Mesenchymal stem cell (in vitro differentiated cells and primary cell): ENCODE data around the gene MUC5AC.

Experiments used
- DNase-seq: peaks from one replicate; pipeline ENCODE4 v3.0.0-alpha.2; 2013
- H2AFZ ChIP-seq: one replicate; pipeline ENCODE4 v1.6.1; 2013; ENCODE audit warnings: low read depth, mild to moderate bottlenecking, control low read depth, inconsistent platforms, low read length, moderate library complexity
- H2AK5ac ChIP-seq: 2 replicates; pipeline ENCODE4 v1.6.1; 2013; ENCODE audit warnings: low read length, moderate library complexity, mild to moderate bottlenecking, inconsistent platforms; ENCODE audit not compliant: severe bottlenecking
- H2BK120ac ChIP-seq: one replicate; pipeline ENCODE4 v1.6.1; 2013; ENCODE audit warnings: low read depth, mild to moderate bottlenecking, inconsistent platforms, low read length, moderate library complexity
- H2BK12ac ChIP-seq, 2 experiments: one replicate each; pipeline ENCODE4 v1.6.1; 2013; ENCODE audit warnings: inconsistent platforms in 2 of 2, low read length in 2 of 2, mild to moderate bottlenecking in 2 of 2, moderate library complexity in 2 of 2, control low read depth in 1 of 2
- H2BK15ac ChIP-seq: one replicate; pipeline ENCODE4 v1.6.1; 2013; ENCODE audit warnings: mild to moderate bottlenecking, low read depth, inconsistent platforms; ENCODE audit not compliant: poor library complexity, severe bottlenecking
- H2BK5ac ChIP-seq: 2 replicates; pipeline ENCODE4 v1.6.1; 2013; ENCODE audit warnings: low read depth, mild to moderate bottlenecking, low read length, control low read depth, inconsistent platforms; ENCODE audit not compliant: poor library complexity, severe bottlenecking
- H3K14ac ChIP-seq, 2 experiments: one replicate each; pipeline ENCODE4 v1.6.1; 2013; ENCODE audit warnings: inconsistent platforms in 2 of 2, low read length in 2 of 2, control low read depth in 1 of 2, mild to moderate bottlenecking in 1 of 2, moderate library complexity in 1 of 2
- H3K18ac ChIP-seq, 2 experiments: one replicate each; pipeline ENCODE4 v1.6.1; 2013; ENCODE audit warnings: inconsistent platforms in 2 of 2, low read length in 2 of 2, control low read depth in 1 of 2, low read depth in 1 of 2, mild to moderate bottlenecking in 1 of 2
- H3K23ac ChIP-seq, 2 experiments: one replicate each; pipeline ENCODE4 v1.6.1; 2013; ENCODE audit warnings: inconsistent platforms in 2 of 2, low read length in 2 of 2, mild to moderate bottlenecking in 2 of 2, moderate library complexity in 2 of 2, control low read depth in 1 of 2
- H3K27ac ChIP-seq: 2 replicates; pipeline ENCODE4 v1.5.1; 2013; ENCODE audit warnings: mild to moderate bottlenecking, moderate library complexity, low read length, control low read depth, inconsistent platforms; ENCODE audit not compliant: poor library complexity, severe bottlenecking
- H3K27me3 ChIP-seq, 2 experiments: 2 replicates each; pipeline versions ENCODE4 v1.6.1 to v1.7.0; 2013; ENCODE audit warnings: low read length in 2 of 2, mild to moderate bottlenecking in 2 of 2, moderate library complexity in 2 of 2, control low read depth in 1 of 2, inconsistent platforms in 1 of 2; ENCODE audit not compliant: control insufficient read depth in 1 of 2, insufficient read depth in 1 of 2
- H3K36me3 ChIP-seq, 2 experiments: 2 replicates each; pipeline versions ENCODE4 v1.6.1 to v1.7.0; 2013; ENCODE audit warnings: low read length in 2 of 2, control low read depth in 1 of 2, inconsistent platforms in 1 of 2, low read depth in 1 of 2, mild to moderate bottlenecking in 1 of 2; ENCODE audit not compliant: insufficient read depth in 2 of 2, control insufficient read depth in 1 of 2
- H3K4ac ChIP-seq, 2 experiments: one replicate each; pipeline ENCODE4 v1.6.1; 2013; ENCODE audit warnings: inconsistent platforms in 2 of 2, low read length in 2 of 2, mild to moderate bottlenecking in 2 of 2, moderate library complexity in 2 of 2, control low read depth in 1 of 2, low read depth in 1 of 2
- H3K4me1 ChIP-seq: 2 replicates; pipeline ENCODE4 v1.6.1; 2013; ENCODE audit warnings: low read depth, low read length, control low read depth; ENCODE audit not compliant: control insufficient read depth, insufficient read depth
- H3K4me2 ChIP-seq: 2 replicates; pipeline ENCODE4 v1.6.1; 2013; ENCODE audit warnings: low read length, mild to moderate bottlenecking, inconsistent platforms; ENCODE audit not compliant: poor library complexity, severe bottlenecking
- H3K4me3 ChIP-seq, 2 experiments: 2 replicates each; pipeline versions ENCODE4 v1.5.1 to v1.7.0; 2013; ENCODE audit warnings: low read length in 2 of 2, mild to moderate bottlenecking in 2 of 2, control low read depth in 1 of 2, low read depth in 1 of 2; ENCODE audit not compliant: insufficient read depth in 1 of 2
- H3K79me1 ChIP-seq: replicated peaks from 2 replicates; pipeline ENCODE4 v1.6.1; 2013; ENCODE audit warnings: mild to moderate bottlenecking, control low read depth, low read length, inconsistent platforms; ENCODE audit not compliant: poor library complexity, severe bottlenecking
- H3K9ac ChIP-seq: 2 replicates; pipeline ENCODE4 v1.7.0; 2013; ENCODE audit warnings: mild to moderate bottlenecking, low read length, moderate library complexity
- H3K9me3 ChIP-seq: 2 replicates; pipeline ENCODE4 v1.7.0; 2013; ENCODE audit warnings: mild to moderate bottlenecking, low read length; ENCODE audit not compliant: control insufficient read depth
- H4K8ac ChIP-seq: one replicate; pipeline ENCODE4 v1.6.1; 2013; ENCODE audit warnings: inconsistent platforms, mild to moderate bottlenecking, low read length, moderate library complexity
- H4K91ac ChIP-seq: one replicate; pipeline ENCODE4 v1.6.1; 2013; ENCODE audit warnings: mild to moderate bottlenecking, low read length, inconsistent platforms
- WGBS: methylation state at CpG from one replicate; pipeline ENCODE4 v1.1.7; 2013; ENCODE audit warnings: mixed read lengths; 5-methylcytosine and 5-hydroxymethylcytosine counted together

MUC5AC gene

GRCh38 chr11:1165256-1166041 lies 7.7 kb downstream of the MUC5AC start:
- H3K4me3 ChIP-seq, result no peak overlapping the region
- H4K8ac ChIP-seq, result no peak overlapping the region
- no peak overlapping the region for H2BK120ac ChIP-seq
- H3K4ac ChIP-seq, result no peak overlapping the region
- H3K4me1 ChIP-seq, result peaks cover 2% of the 10 kb centered on the region
- H3K18ac ChIP-seq, result no peak overlapping the region
- no peaks in the 10 kb centered on the region for H3K9me3 ChIP-seq
- H4K91ac ChIP-seq, result no peak overlapping the region
- H3K27ac ChIP-seq, result no peak overlapping the region
- H3K27me3 ChIP-seq, result peaks cover 0 to 39% of the 10 kb centered on the region in 2 experiments
- no peak overlapping the region for H2AFZ ChIP-seq
- no peak for DNase-seq
- H3K4me2 ChIP-seq, result no peak overlapping the region
- no peak overlapping the region for H2BK12ac ChIP-seq
- no peak overlapping the region for H3K14ac ChIP-seq
- H2BK15ac ChIP-seq, result no peak overlapping the region
- H3K79me1 ChIP-seq, result no peaks in the 10 kb centered on the region
- H2BK5ac ChIP-seq, result no peak overlapping the region
- no peak overlapping the region for H3K9ac ChIP-seq
- H3K36me3 ChIP-seq, result no peaks in the 10 kb centered on the region
- H3K23ac ChIP-seq, result no peak overlapping the region
- 84% methylated on average over 29 of the region's 30 CpGs for WGBS
- no peak overlapping the region for H2AK5ac ChIP-seq

DNA sequence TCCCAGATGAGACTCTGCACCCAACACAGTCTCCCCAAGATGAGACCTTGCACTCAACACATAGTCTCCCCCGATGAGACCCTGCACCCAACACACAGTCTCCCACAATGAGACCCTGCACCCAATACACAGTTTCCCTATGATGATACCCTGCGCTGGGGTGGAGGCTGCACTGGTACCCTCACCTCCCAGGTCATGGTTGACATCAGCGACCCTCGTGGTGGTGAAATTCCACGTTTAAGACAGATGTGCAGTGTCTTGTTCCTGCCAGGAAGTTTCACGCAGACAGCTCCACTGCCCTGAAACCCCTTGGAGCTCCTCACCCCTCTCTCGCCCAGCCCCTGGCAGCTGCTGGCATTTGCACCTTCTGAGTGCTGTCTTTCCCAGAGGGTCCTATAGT lies 9.5 kb downstream of the MUC5AC start:
- H3K18ac ChIP-seq, result no peak overlapping the region
- WGBS, result 94% methylated on average over 7 of the region's 7 CpGs
- H3K27ac ChIP-seq, result no peak overlapping the region
- no peaks in the 10 kb centered on the region for H3K79me1 ChIP-seq
- no peak overlapping the region for H2BK12ac ChIP-seq
- peaks cover 2% of the 10 kb centered on the region for H3K4me1 ChIP-seq
- H3K4me2 ChIP-seq, result no peak overlapping the region
- H3K9me3 ChIP-seq, result no peaks in the 10 kb centered on the region
- H3K36me3 ChIP-seq, result no peaks in the 10 kb centered on the region
- H4K8ac ChIP-seq, result no peak overlapping the region
- DNase-seq, result no peak
- no peak overlapping the region for H2BK15ac ChIP-seq
- peaks cover 0 to 24% of the 10 kb centered on the region in 2 experiments for H3K27me3 ChIP-seq
- H3K9ac ChIP-seq, result no peak overlapping the region
- no peak overlapping the region for H2AFZ ChIP-seq
- no peak overlapping the region for H3K4me3 ChIP-seq
- no peak overlapping the region for H2AK5ac ChIP-seq
- no peak overlapping the region for H3K14ac ChIP-seq
- H3K23ac ChIP-seq, result no peak overlapping the region
- H3K4ac ChIP-seq, result no peak overlapping the region
- no peak overlapping the region for H2BK120ac ChIP-seq
- H2BK5ac ChIP-seq, result no peak overlapping the region
- H4K91ac ChIP-seq, result no peak overlapping the region

DNA sequence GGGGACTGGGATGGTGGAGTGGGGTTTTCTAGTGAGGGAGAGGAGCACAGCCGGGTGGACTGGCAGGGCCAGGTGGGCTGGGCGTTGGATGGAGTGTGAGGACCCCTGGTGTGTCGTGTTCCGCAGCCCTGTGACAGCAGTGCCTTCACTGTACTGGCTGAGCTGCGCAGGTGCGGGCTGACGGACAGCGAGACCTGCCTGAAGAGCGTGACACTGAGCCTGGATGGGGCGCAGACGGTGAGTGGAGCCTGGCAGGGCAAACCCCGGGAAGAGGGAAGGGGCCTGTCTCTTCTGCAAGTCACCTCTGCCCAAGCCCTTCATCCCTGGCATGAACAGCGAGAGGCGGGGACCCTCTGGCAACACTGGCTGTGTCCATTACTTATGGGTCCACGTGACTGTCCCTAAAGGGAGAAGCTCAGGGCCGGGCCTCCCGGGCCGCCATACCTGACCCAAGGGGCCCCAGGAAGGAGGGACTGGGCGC lies 10.0 kb downstream of the MUC5AC start:
- H2AK5ac ChIP-seq, result no peak overlapping the region
- H2BK15ac ChIP-seq, result no peak overlapping the region
- H2BK5ac ChIP-seq, result no peak overlapping the region
- no peak overlapping the region for H3K27ac ChIP-seq
- H3K9ac ChIP-seq, result no peak overlapping the region
- H3K27me3 ChIP-seq, result peaks cover 0 to 19% of the 10 kb centered on the region in 2 experiments
- no peak overlapping the region for H3K4ac ChIP-seq
- H2BK12ac ChIP-seq, result no peak overlapping the region
- H3K4me2 ChIP-seq, result no peak overlapping the region
- H3K79me1 ChIP-seq, result no peaks in the 10 kb centered on the region
- no peak for DNase-seq
- H3K4me1 ChIP-seq, result peaks cover 2% of the 10 kb centered on the region
- H2BK120ac ChIP-seq, result no peak overlapping the region
- H3K9me3 ChIP-seq, result no peaks in the 10 kb centered on the region
- no peak overlapping the region for H4K8ac ChIP-seq
- no peaks in the 10 kb centered on the region for H3K36me3 ChIP-seq
- WGBS, result 87% methylated on average over 19 of the region's 19 CpGs
- H3K18ac ChIP-seq, result no peak overlapping the region
- no peak overlapping the region for H2AFZ ChIP-seq
- no peak overlapping the region for H3K23ac ChIP-seq
- H3K14ac ChIP-seq, result no peak overlapping the region
- H4K91ac ChIP-seq, result no peak overlapping the region
- H3K4me3 ChIP-seq, result no peak overlapping the region

GRCh38 chr11:1168256-1168655 lies 10.5 kb downstream of the MUC5AC start:
- no peaks in the 10 kb centered on the region for H3K9me3 ChIP-seq
- H2BK12ac ChIP-seq, result no peak overlapping the region
- no peak overlapping the region for H3K9ac ChIP-seq
- H3K23ac ChIP-seq, result no peak overlapping the region
- H2BK15ac ChIP-seq, result no peak overlapping the region
- no peak overlapping the region for H3K4me3 ChIP-seq
- H3K27me3 ChIP-seq, result peaks cover 0 to 14% of the 10 kb centered on the region in 2 experiments
- no peaks in the 10 kb centered on the region for H3K79me1 ChIP-seq
- no peak overlapping the region for H3K18ac ChIP-seq
- peaks cover 2% of the 10 kb centered on the region for H3K4me1 ChIP-seq
- no peak overlapping the region for H2BK120ac ChIP-seq
- H3K14ac ChIP-seq, result no peak overlapping the region
- DNase-seq, result no peak
- no peak overlapping the region for H2AFZ ChIP-seq
- H4K91ac ChIP-seq, result no peak overlapping the region
- no peak overlapping the region for H3K27ac ChIP-seq
- no peak overlapping the region for H2BK5ac ChIP-seq
- no peak overlapping the region for H3K4ac ChIP-seq
- H3K36me3 ChIP-seq, result no peaks in the 10 kb centered on the region
- H2AK5ac ChIP-seq, result no peak overlapping the region
- WGBS, result 85% methylated on average over 11 of the region's 11 CpGs
- H3K4me2 ChIP-seq, result no peak overlapping the region
- no peak overlapping the region for H4K8ac ChIP-seq
